Measurements from ENCODE around the gene TBL3. TPM values are rescaled to one million over a fixed set of nuclear protein-coding genes. Genes with fewer than 3 reads are reported as not detected.
A peak's percentile ranks its signal among the peaks of the same experiment; 100 is the strongest.

The TBL3 gene
- total and polyA plus RNA-seq, 2 donors (not counting 1 experiment from before 2014, with no cell fraction given), result 31.9 to 52.2 TPM

DNA sequence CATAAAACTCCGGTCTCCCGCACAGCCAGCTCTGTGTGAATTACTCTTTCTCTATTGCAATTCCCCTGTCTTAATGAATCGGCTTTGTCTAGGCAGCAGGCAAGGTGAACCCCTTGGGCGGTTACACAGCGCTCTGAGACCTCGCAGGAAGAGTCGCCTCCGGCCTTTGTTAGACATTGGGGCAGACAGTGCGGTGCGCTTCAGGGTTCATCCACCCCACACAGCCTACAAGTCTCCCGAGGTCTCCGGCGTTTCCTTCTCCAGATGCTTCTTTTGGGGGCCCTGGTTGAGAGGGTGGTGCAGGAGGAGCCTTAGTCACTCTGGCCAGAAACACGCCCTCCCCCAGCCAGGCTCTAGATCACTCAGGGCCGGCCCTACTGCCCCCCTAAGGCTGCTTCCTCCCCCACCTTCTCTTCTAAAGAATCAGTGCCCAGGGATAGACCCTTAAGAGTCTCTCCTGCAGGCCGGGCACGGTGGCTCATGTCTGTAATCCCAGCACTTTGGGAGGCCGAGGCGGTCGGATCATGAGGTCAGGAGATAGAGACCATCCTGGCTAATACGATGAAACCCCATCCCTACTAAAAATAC, 27.1 kb upstream of the TBL3 start:
- no peaks in the 10 kb centered on the region for H3K9me3 Mint-ChIP-seq (ENCODE audit: insufficient read depth)
- H3K4me1 Mint-ChIP-seq, result peaks cover 21% of the 10 kb centered on the region
- DNase-seq, result no peak
- ChIA-PET CTCF (interaction anchor here (1.6 kb wide), 1 partner anchor 16 kb away, joined by 7 read pairs; no protein-coding TSS in a partner anchor), POLR2A (no interaction called here)
- H3K9ac ChIP-seq (ENCODE audit: low read length), result no peak overlapping the region
- no peak overlapping the region for H3K27ac ChIP-seq (ENCODE audit: low read length in 2 of 2)
- H3K4me3 ChIP-seq (ENCODE audit: control extremely low read depth in 1 of 5, extremely low read depth in 1 of 5, insufficient read depth in 1 of 5, low read depth in 2 of 5, low read length in 4 of 5), result no peak overlapping the region
- no peaks in the 10 kb centered on the region for H3K79me2 ChIP-seq (ENCODE audit: control insufficient read depth, insufficient read depth, low read length)
- H3K27me3 Mint-ChIP-seq, result no peaks in the 10 kb centered on the region
- no peak overlapping the region for H3K4me2 ChIP-seq (replicated peaks; ENCODE audit: low read depth, low read length, poor library complexity, severe bottlenecking)
- no peaks in the 10 kb centered on the region for H3K9me3 ChIP-seq (ENCODE audit: control extremely low read depth in 1 of 3, control insufficient read depth in 2 of 3, insufficient read depth in 1 of 3, low read length in 2 of 3)
- H4K20me1 ChIP-seq (ENCODE audit: control insufficient read depth, insufficient read depth, low read length, poor library complexity, severe bottlenecking), result no peaks in the 10 kb centered on the region
- intact Hi-C loops (cut with micrococcal nuclease), result loop anchor here (10.0 kb wide), 1 partner anchor 50 kb away; no protein-coding TSS in a partner anchor
- H3K4me3 Mint-ChIP-seq, result peak overlapping the region; percentile 45
- H2AFZ ChIP-seq (ENCODE audit: insufficient read depth, low read depth, low read length, poor library complexity, severe bottlenecking), result no peak overlapping the region
- TF ChIP-seq, protein P1, sequence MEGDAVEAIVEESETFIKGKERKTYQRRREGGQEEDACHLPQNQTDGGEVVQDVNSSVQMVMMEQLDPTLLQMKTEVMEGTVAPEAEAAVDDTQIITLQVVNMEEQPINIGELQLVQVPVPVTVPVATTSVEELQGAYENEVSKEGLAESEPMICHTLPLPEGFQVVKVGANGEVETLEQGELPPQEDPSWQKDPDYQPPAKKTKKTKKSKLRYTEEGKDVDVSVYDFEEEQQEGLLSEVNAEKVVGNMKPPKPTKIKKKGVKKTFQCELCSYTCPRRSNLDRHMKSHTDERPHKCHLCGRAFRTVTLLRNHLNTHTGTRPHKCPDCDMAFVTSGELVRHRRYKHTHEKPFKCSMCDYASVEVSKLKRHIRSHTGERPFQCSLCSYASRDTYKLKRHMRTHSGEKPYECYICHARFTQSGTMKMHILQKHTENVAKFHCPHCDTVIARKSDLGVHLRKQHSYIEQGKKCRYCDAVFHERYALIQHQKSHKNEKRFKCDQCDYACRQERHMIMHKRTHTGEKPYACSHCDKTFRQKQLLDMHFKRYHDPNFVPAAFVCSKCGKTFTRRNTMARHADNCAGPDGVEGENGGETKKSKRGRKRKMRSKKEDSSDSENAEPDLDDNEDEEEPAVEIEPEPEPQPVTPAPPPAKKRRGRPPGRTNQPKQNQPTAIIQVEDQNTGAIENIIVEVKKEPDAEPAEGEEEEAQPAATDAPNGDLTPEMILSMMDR (IDR thresholded peaks at IDR 0.05), result no peak
- TF ChIP-seq EZH2 (IDR thresholded peaks at IDR 0.05; ENCODE audit: borderline replicate concordance, insufficient read depth, low read depth, low read length, poor library complexity, severe bottlenecking), result no peak
- WGBS (ENCODE audit: insufficient coverage), result 87% methylated on average over 12 of the region's 21 CpGs
- peaks cover 14 to 19% of the 10 kb centered on the region in 2 donors for H3K4me1 ChIP-seq (ENCODE audit: control insufficient read depth in 2 of 2, insufficient read depth in 2 of 2, low read length in 2 of 2)
- H3K27ac Mint-ChIP-seq, result no peak overlapping the region
- H3K27me3 ChIP-seq (replicated peaks in 1 of 4; ENCODE audit: control extremely low read depth in 1 of 4, control insufficient read depth in 3 of 4, insufficient read depth in 4 of 4, low read length in 3 of 4), result no peaks in the 10 kb centered on the region
- ATAC-seq (ENCODE audit: low read depth), result no peak
- no peaks in the 10 kb centered on the region for H3K36me3 ChIP-seq (replicated peaks in 1 of 2; ENCODE audit: control extremely low read depth in 1 of 2, control insufficient read depth in 1 of 2, extremely low read depth in 1 of 2, insufficient read depth in 2 of 2, low read length in 1 of 2)
